Endothelial cell (in vitro differentiated cells): ENCODE measurements around the gene CTXND1. TPM values are rescaled to one million over a fixed set of nuclear protein-coding genes. Genes with fewer than 3 reads are reported as not detected.
A peak's percentile ranks its signal among the peaks of the same experiment; 100 is the strongest.

ENCODE experiments used
- DNase-seq: peaks from one replicate; pipeline ENCODE4 v3.0.0; 2021; ENCODE audit warnings: low spot score
- H3K27ac Mint-ChIP-seq: one replicate; pipeline ENCODE4 v1.8.0; 2021; ENCODE audit warnings: mixed read lengths, inconsistent platforms; ENCODE audit not compliant: unreplicated experiment
- H3K27me3 Mint-ChIP-seq: one replicate; pipeline ENCODE4 v1.8.0; 2021; ENCODE audit warnings: mild to moderate bottlenecking, moderate library complexity, mixed read lengths, inconsistent platforms; ENCODE audit not compliant: unreplicated experiment
- H3K36me3 Mint-ChIP-seq: one replicate; pipeline ENCODE4 v1.8.0; 2021; ENCODE audit warnings: mild to moderate bottlenecking, low read depth, mixed read lengths, inconsistent platforms; ENCODE audit not compliant: unreplicated experiment
- H3K4me1 Mint-ChIP-seq: one replicate; pipeline ENCODE4 v1.8.0; 2021; ENCODE audit warnings: mild to moderate bottlenecking, mixed read lengths, inconsistent platforms; ENCODE audit not compliant: unreplicated experiment
- H3K4me3 Mint-ChIP-seq: one replicate; pipeline ENCODE4 v1.8.0; 2021; ENCODE audit warnings: mild to moderate bottlenecking, mixed read lengths, inconsistent platforms; ENCODE audit not compliant: unreplicated experiment
- H3K9me3 Mint-ChIP-seq: one replicate; pipeline ENCODE4 v1.8.0; 2021; ENCODE audit warnings: mixed read lengths, inconsistent platforms; ENCODE audit not compliant: unreplicated experiment
- CTCF ChIP-seq: fragments of 200-600 bp; sonication (generic); IDR thresholded peaks from one replicate; pipeline ENCODE4 v1.5.0; 2021; ENCODE audit warnings: antibody characterized with exemption; ENCODE audit not compliant: unreplicated experiment
- total RNA-seq: library from RNA; stranded (reverse); fragmentation: NEBNext Ultra II Directional; extraction: Animal tissue kit (Norgen Biotek cat#: 25700); gene quantifications from one replicate; pipeline ENCODE4 v1.2.1, GENCODE V29; 2021; ENCODE audit not compliant: unreplicated experiment

CTXND1 gene
- total RNA-seq, 1 donor from 2014 or later, result 0.03 TPM

GRCh38 chr15:80186597-80186996, 65.4 kb downstream of the CTXND1 start:
- H3K4me1 Mint-ChIP-seq, result no peaks in the 10 kb centered on the region
- DNase-seq, result no peak
- no peaks in the 10 kb centered on the region for H3K9me3 Mint-ChIP-seq
- no peaks in the 10 kb centered on the region for H3K27me3 Mint-ChIP-seq
- H3K27ac Mint-ChIP-seq, result no peak overlapping the region
- TF ChIP-seq CTCF, result no peak
- no peak overlapping the region for H3K4me3 Mint-ChIP-seq
- H3K36me3 Mint-ChIP-seq, result no peaks in the 10 kb centered on the region

- Mint-ChIP-seq H3K9me3 (no peaks in the 10 kb centered on the region), H3K27ac (no peak overlapping the region), H3K36me3 (no peaks in the 10 kb centered on the region), H3K27me3 (no peaks in the 10 kb centered on the region), H3K4me1 (no peaks in the 10 kb centered on the region), H3K4me3 (no peak overlapping the region)
- DNase-seq, result no peak
- no peak for TF ChIP-seq CTCF
These were observed 65.9 kb downstream of the CTXND1 start for GRCh38 chr15:80186066-80186465.

GRCh38 chr15:80185152-80185551, 66.9 kb downstream of the CTXND1 start:
- Mint-ChIP-seq H3K9me3 (no peaks in the 10 kb centered on the region), H3K27me3 (no peaks in the 10 kb centered on the region), H3K4me3 (no peak overlapping the region), H3K36me3 (no peaks in the 10 kb centered on the region), H3K4me1 (no peaks in the 10 kb centered on the region), H3K27ac (no peak overlapping the region)
- DNase-seq, result no peak
- no peak for TF ChIP-seq CTCF

- Mint-ChIP-seq H3K27ac (no peak overlapping the region), H3K4me3 (no peak overlapping the region), H3K36me3 (no peaks in the 10 kb centered on the region), H3K27me3 (no peaks in the 10 kb centered on the region), H3K4me1 (no peaks in the 10 kb centered on the region), H3K9me3 (no peaks in the 10 kb centered on the region)
- TF ChIP-seq CTCF, result no peak
- no peak for DNase-seq
These were observed 67.5 kb downstream of the CTXND1 start for GRCh38 chr15:80184554-80184953.

- no peaks in the 10 kb centered on the region for H3K27me3 Mint-ChIP-seq
- DNase-seq, result peak; percentile 31
- no peak overlapping the region for H3K4me3 Mint-ChIP-seq
- no peaks in the 10 kb centered on the region for H3K4me1 Mint-ChIP-seq
- H3K27ac Mint-ChIP-seq, result no peak overlapping the region
- H3K9me3 Mint-ChIP-seq, result no peaks in the 10 kb centered on the region
- H3K36me3 Mint-ChIP-seq, result peaks cover 3% of the 10 kb centered on the region
- no peak for TF ChIP-seq CTCF
These were observed 68.1 kb downstream of the CTXND1 start for GRCh38 chr15:80183886-80184285.
